ENCODE data around the gene CAMK2B.

The CAMK2B gene

DNA sequence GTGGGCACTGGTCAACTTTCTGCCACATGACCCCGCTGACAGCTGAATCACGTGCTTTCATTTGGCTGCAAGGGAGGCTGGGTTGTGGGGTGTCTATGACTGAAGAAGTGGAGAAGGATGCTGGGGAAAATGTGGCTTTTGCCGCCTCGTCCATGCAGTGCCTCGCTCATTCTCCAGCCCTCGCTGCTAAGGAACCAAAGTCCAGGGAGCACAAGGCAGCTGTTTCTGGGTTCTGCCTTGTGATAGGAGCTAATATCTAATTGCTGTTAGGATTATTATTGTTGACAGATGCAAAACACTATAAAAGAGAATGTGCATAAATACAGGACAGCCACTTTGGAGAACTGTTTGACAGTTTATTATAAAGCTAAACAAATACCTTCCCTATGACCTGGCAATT, 4.9 kb upstream of the CAMK2B start:
- no peak for DNase-seq (ENCODE audit: low spot score)

GRCh38 chr7:44329888-44330287, 4.5 kb upstream of the CAMK2B start:
- no peak for DNase-seq (ENCODE audit: low spot score)

- DNase-seq (ENCODE audit: low spot score), result no peak
Observed at GRCh38 chr7:44329081-44329480, 3.7 kb upstream of the CAMK2B start.

DNA sequence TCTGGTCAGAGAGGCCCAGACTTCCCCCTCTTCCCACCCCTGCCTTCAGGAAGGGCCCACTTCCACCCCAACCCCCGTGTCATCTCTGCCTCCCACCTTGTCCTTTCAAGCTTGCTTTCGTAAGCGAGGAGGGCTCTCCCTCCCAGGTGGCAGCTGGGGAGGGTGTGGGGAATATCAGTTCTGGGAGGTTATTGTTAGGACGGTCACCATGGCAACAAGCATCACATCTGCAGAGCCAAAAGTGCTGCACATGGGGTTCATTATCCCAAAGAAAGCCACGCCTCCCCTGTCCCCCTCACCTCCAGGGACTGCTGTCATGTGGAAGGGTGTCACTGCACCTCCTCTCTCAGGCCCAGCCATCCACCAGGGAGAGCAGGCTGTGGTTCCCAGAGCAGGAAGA, 2.6 kb upstream of the CAMK2B start:
- no peak for DNase-seq (ENCODE audit: low spot score)

DNA sequence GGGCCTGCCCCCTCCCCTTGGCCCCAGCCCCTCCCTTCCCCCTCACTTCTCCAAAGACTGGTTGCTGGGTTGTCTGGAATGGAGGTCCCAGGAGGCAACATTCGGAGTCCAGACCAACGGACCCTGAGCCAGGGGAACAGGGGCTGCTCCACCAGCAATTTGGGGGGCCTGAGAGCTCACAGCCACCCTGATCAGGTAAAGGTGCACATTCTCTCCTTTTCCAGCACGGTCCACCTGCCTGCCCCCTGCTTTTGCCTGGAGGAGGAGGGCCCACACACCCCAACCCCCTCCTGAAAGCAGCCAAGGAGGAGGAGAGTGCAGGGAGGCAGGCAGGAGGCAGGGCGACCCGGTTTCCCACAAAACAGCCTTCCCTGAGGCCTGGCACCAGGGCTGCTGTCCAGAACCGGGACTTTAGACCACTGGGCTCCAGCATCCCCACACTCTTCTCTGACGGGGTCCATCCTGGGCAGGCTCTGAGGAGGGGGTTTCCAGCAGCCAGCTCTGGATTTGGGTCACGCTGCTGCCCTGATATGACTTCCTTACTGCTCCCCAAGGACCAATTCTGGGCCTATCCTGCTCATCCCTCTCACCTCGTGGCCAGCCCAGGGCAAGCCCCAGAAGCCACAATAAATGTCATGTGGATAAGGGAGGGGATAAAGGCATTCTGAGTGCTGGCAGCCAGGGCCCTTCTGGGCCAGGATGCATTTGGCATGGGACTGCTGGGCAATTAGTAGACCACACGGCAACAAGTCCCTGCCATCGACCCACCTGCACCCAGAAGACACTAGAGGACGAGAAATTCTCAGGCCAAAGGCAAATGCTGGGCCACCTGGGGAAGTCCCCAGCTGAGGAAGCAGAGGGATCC, 1.1 kb upstream of the CAMK2B start:
- DNase-seq (ENCODE audit: low spot score), result no peak

- peak; percentile 43 for DNase-seq (ENCODE audit: low spot score)
Observed at GRCh38 chr7:44325811-44326241, 432 bp upstream of the CAMK2B start.

GRCh38 chr7:44324481-44325200, 753 bp downstream of the CAMK2B start:
- DNase-seq (ENCODE audit: low spot score), result no peak

DNA sequence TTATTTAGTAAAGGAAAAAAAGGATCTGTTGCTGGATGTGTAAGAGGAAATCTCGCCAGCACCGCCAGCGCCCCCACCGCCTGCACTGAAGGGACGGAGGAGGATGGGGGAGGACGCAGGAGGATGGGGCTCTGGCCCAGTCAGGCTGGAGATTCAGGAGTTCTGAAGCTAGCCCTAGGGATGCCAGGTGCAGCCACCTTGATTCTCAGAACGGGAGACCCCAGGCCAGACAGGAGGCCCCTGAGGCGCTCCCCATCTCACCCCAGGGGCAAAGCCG, 1.3 kb downstream of the CAMK2B start:
- no peak for DNase-seq (ENCODE audit: low spot score)

DNA sequence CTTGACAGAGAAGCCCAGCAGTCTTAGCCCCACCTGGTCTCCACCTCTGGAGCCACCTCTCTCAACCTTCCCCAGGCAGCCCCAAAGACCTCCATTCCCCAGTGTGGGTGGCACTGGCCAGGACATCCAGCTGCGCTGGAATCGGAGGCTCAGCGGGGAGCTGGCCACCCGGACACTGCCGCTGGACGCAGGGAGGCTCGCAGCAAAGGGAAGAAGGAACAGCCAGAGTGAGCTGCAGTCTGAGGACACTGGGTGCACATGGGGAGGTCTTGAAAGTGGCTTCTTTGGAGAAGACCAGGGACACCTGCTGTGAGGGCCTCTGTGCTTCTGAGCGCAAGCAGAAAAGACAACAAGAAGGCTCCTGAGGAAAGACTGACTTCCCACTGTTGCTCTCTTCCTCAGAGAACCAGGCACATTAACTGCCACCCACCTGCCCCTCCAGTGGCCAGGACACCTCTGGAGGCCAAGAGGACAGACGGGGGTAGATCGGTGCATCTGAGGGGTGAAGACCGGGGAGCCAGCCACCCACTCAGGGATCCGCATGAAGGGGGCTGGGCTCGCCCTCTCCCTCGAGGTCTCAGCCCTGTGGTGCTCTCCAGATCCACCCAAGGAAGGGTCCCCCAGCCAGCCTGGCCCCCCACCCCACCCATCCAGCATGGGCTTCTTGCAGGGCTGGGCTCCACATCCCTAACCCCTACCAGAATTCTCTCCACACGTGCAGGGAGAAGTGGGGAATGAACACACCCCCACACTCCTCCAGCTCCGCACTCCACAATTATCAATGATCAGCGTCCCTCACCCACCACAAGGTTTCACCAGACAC, 1.8 kb downstream of the CAMK2B start:
- DNase-seq (ENCODE audit: low spot score), result no peak

DNA sequence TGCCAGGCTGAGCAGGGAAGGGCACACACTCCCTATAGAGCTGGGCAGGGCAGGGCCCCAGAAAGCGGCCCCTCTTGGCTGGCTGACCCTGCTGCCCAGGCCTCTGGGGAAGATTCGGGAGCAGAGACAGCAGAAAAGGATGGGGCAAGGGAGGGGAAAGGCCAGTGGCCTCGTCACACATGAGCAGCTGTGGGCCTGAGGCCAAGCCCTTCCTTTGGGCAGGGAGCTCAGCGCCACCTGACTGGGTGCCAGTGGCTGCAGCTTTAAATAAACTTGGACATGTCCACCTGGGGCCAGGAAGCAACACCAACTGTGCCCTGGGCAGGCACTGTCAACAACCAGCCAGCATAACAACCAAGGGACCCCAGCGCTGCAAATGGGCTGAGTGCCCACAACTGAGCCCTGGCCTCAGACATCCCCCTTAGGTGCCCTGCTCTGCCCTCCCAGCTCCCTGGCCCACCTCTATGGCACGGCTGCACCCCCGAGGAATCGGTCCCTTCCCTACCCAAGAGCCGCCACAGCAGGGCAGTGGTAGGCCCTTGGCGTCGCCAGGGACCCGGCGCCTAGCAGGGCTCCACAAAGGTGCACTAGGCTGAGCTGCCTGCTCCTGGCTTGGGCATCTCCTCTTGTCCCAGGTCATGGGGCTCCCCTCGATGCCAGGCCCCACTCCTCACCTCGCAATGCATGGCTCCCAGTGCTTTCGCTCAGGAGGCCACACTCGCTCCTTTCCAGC, 2.6 kb downstream of the CAMK2B start:
- no peak for DNase-seq (ENCODE audit: low spot score)

DNA sequence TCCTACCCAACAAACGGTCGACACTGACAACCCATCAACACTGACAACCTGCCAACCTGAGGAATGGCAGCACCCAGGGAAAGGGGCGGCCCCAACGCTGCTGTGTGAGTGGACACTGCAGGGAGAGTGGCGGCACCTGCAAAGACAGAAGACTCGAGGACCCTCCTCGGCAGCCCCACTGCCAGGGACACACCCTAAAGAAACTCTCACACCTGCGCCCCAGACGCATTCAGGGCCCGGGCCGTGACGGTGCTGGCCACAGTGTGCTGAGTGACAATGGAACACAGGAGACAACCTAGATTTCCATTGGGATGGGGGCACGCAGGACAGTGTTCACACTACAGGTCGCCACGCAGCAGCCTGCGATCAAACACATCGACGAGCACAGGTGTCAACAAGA, 3.6 kb downstream of the CAMK2B start:
- no peak for DNase-seq (ENCODE audit: low spot score)

GRCh38 chr7:44320794-44321371, 4.5 kb downstream of the CAMK2B start:
- no peak for DNase-seq (ENCODE audit: low spot score)

GRCh38 chr7:44320141-44320540, 5.3 kb downstream of the CAMK2B start:
- no peak for DNase-seq (ENCODE audit: low spot score)

- DNase-seq (ENCODE audit: low spot score), result no peak
Observed at GRCh38 chr7:44318332-44318731, 7.1 kb downstream of the CAMK2B start.

GRCh38 chr7:44315301-44315903, 10.0 kb downstream of the CAMK2B start:
- DNase-seq (ENCODE audit: low spot score), result no peak

- no peak for DNase-seq (ENCODE audit: low spot score)
Observed at GRCh38 chr7:44313621-44314031, 11.8 kb downstream of the CAMK2B start.

DNA sequence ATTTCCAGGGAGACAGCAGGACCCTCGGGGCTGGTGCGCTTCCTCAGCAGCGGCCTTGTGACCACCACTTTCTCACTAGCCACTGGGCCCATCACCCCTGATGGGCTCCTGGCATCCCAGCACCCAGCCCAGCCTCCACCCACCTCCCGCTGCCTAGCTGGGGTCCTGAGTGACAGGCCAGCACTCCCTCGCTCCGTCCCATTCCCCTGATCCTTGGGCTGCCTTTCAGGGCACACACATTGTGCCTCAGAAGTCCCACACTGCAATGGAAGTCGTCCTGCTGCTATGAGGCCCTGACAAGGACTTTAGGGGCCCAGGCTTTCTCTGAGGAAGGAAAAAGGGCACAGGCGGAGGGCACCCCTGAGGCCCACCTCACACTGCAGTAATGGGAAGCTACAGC, 12.4 kb downstream of the CAMK2B start:
- no peak for DNase-seq (ENCODE audit: low spot score)

DNA sequence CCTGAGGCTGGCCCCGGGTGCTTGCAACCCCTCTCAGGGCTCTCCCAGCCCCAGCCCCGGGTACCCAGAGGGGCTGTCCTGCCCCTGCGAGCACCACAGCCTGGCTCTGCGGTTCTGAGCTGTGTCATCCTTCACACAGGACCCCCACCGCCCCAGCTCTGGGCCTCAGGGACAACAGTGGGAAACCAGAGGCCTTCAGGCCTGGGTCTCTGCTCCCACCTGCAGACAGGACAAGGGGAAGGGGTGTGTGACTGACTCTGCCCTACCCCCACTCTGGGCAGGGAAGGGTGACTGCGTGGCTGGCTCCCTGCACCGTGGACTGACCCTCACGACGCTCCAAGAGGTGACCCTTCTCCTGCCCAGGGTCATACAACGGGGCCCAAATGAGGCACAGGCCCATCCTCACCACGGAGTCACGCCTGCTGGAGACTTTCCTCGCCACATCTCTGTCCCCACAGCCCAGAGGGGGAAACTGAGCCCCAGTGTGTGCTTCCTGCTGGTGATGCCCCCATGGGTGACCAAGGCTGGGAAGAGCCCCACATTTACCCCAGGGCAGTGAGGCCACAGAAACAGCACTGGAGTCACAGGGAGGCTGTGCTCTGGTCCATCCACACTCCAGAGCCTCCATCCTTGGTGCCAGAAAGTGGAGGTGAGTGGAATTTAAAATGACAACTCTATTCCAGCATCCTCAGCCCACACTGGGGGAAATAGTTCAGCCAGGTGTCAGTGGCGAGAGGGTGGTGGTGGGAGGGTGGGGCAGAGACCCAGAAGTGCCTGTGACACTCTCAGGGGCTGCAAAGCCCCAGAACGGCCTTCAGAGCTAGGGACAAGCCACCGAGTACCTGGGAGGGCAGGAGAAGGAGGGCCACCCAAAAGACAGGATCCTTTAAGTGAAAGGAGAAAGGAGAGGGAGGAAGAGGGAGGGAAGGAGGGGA, 13.6 kb downstream of the CAMK2B start:
- DNase-seq (ENCODE audit: low spot score), result no peak

GRCh38 chr7:44310221-44310848, 15.1 kb downstream of the CAMK2B start:
- no peak for DNase-seq (ENCODE audit: low spot score)

Measured in SK-N-DZ (cell line).